A549 (cell line): ENCODE measurements around the gene PRSS23. TPM values are rescaled to one million over a fixed set of nuclear protein-coding genes. Genes with fewer than 3 reads are reported as not detected.

Source experiments
- ATAC-seq, 2 experiments: fragments of 200-7000 bp in 1 of 2; fragments of >200 bp in 1 of 2; cut with Nextera tagmentation in 1 of 2; cut with Tn5 transposase in 1 of 2; 3 replicates each; pipeline versions ENCODE4 v1.8.0 to v1.9.1; 2018 to 2020; ENCODE audit warnings: mild to moderate bottlenecking in 1 of 2, moderate library complexity in 1 of 2
- CTCF ChIA-PET: fragments of 300-600 bp; sonication (Branson Sonifier 250); formaldehyde crosslinking; extraction: SDS; loops from one replicate; lab custom pipeline; 2021; ENCODE audit warnings: antibody characterized with exemption, inconsistent platforms; lab: Yijun Ruan, JAX
- POLR2A ChIA-PET: fragments of 350-600 bp; formaldehyde crosslinking; extraction: SDS; loops from one replicate; lab custom pipeline; 2021; ENCODE audit warnings: antibody characterized with exemption, inconsistent platforms; lab: Yijun Ruan, JAX
- DNase-seq, 2 experiments: peaks; one replicate each; pipeline versions ENCODE4 v3.0.0 to v3.0.0-alpha.2; 2011 to 2016; ENCODE audit warnings: low read depth in 1 of 2, low spot score in 1 of 2
- FAIRE-seq: peaks from 2 replicates; lab custom pipeline; 2011; peaks lifted over from hg19 to GRCh38; lab: Jason Lieb, UNC
- H3K27ac ChIP-seq, 2 experiments: fragments of >200 bp; sonication (Bioruptor Twin); formaldehyde crosslinking; 3 replicates each; pipeline ENCODE4 v1.5.1; 2016 to 2017
- H3K4me1 ChIP-seq: fragments of >200 bp; sonication (Bioruptor Twin); formaldehyde crosslinking; 3 replicates; pipeline ENCODE4 v1.6.1; 2016
- H3K4me2 ChIP-seq: fragments of >200 bp; sonication (Bioruptor Twin); formaldehyde crosslinking; 3 replicates; pipeline ENCODE4 v1.6.1; 2016
- H3K4me3 ChIP-seq: fragments of >200 bp; sonication (Bioruptor Twin); formaldehyde crosslinking; 3 replicates; pipeline ENCODE4 v1.5.1; 2016
- H3K9me3 ChIP-seq: fragments of >200 bp; sonication (Bioruptor Twin); formaldehyde crosslinking; 3 replicates; pipeline ENCODE4 v1.6.1; 2016
- BCL3 ChIP-seq: fragments of >200 bp; sonication (Bioruptor Twin); formaldehyde crosslinking; IDR thresholded peaks from 3 replicates; pipeline ENCODE4 v1.6.1; 2016
- CBX2 ChIP-seq: fragments of 200-600 bp; sonication (generic); IDR thresholded peaks from 2 replicates; pipeline ENCODE4 v1.6.1; 2016; ENCODE audit warnings: low read depth, mild to moderate bottlenecking, borderline replicate concordance
- CHD2 ChIP-seq: fragments of 150-350 bp; IDR thresholded peaks from 2 replicates; pipeline ENCODE4 v1.6.1; 2014; ENCODE audit warnings: low read length; ENCODE audit not compliant: partially characterized antibody
- CHD4 ChIP-seq: fragments of 200-600 bp; sonication (generic); IDR thresholded peaks from 2 replicates; pipeline ENCODE4 v1.6.1; 2016; ENCODE audit warnings: antibody characterized with exemption, mild to moderate bottlenecking, borderline replicate concordance
- ELK1 ChIP-seq: fragments of 150-350 bp; IDR thresholded peaks from 2 replicates; pipeline ENCODE4 v1.6.1; 2014; ENCODE audit warnings: low read depth, mild to moderate bottlenecking, low read length
- EP300 ChIP-seq, 2 experiments: fragments of >200 bp; sonication (Bioruptor Twin); formaldehyde crosslinking; IDR thresholded peaks; 2 replicates in 1 of 2; 3 replicates in 1 of 2; pipeline ENCODE4 v1.6.1; 2016 to 2017
- ESRRA ChIP-seq: fragments of 150-350 bp; IDR thresholded peaks from 2 replicates; pipeline ENCODE4 v1.6.1; 2014; ENCODE audit warnings: mild to moderate bottlenecking, low read length, borderline replicate concordance
- FOSB ChIP-seq: fragments of 250-450 bp; sonication (Bioruptor Pico); IDR thresholded peaks from 2 replicates; pipeline ENCODE4 v1.5.0; 2020; ENCODE audit warnings: mild to moderate bottlenecking, moderate library complexity
- FOSL2 ChIP-seq, 2 experiments: fragments of 450-650 bp in 1 of 2; fragments of >200 bp in 1 of 2; sonication (Bioruptor Twin) in 1 of 2; formaldehyde crosslinking; IDR thresholded peaks; 2 replicates each; pipeline versions ENCODE4 v1.5.0 to v1.6.1; 2016 to 2020; ENCODE audit warnings: mild to moderate bottlenecking in 1 of 2, moderate library complexity in 1 of 2
- HES2 ChIP-seq: fragments of >200 bp; sonication (Bioruptor Twin); formaldehyde crosslinking; IDR thresholded peaks from 2 replicates; pipeline ENCODE4 v1.6.1; 2016
- HOXA7 ChIP-seq: fragments of 250-450 bp; sonication (Bioruptor Pico); IDR thresholded peaks from 2 replicates; pipeline ENCODE4 v1.5.0; 2020; ENCODE audit warnings: mild to moderate bottlenecking, moderate library complexity
- KDM5A ChIP-seq: fragments of 200-600 bp; sonication (generic); IDR thresholded peaks from 2 replicates; pipeline ENCODE4 v1.6.1; 2016; ENCODE audit warnings: antibody characterized with exemption, mild to moderate bottlenecking
- MAFK ChIP-seq: fragments of 450-650 bp; IDR thresholded peaks from 2 replicates; pipeline ENCODE4 v1.6.1; 2014; ENCODE audit not compliant: partially characterized antibody
- MAX ChIP-seq: IDR thresholded peaks from 2 replicates; pipeline ENCODE4 v1.6.1; 2012
- MAZ ChIP-seq: fragments of 150-350 bp; IDR thresholded peaks from 2 replicates; pipeline ENCODE4 v1.6.1; 2014; ENCODE audit warnings: antibody characterized with exemption, low read depth, low read length, borderline replicate concordance
- NPAS2 ChIP-seq: fragments of 250-450 bp; sonication (Bioruptor Pico); IDR thresholded peaks from 2 replicates; pipeline ENCODE4 v1.8.0; 2022; ENCODE audit warnings: mild to moderate bottlenecking, moderate library complexity, borderline replicate concordance
- NR3C1 ChIP-seq: fragments of >200 bp; sonication (Bioruptor Twin); formaldehyde crosslinking; IDR thresholded peaks from 3 replicates; pipeline ENCODE4 v1.6.1; 2017
- PBX3 ChIP-seq: IDR thresholded peaks from 2 replicates; pipeline ENCODE4 v1.6.1; 2012
- PHF8 ChIP-seq: fragments of 200-600 bp; sonication (generic); IDR thresholded peaks from 2 replicates; pipeline ENCODE4 v1.6.1; 2016; ENCODE audit warnings: low read depth, mild to moderate bottlenecking, antibody characterized with exemption, moderate library complexity, borderline replicate concordance
- POLR2A ChIP-seq: IDR thresholded peaks from 2 replicates; pipeline ENCODE4 v1.6.1; 2012; ENCODE audit warnings: mild to moderate bottlenecking, low read length
- RAD21 ChIP-seq, 2 experiments: fragments of >200 bp in 1 of 2; sonication (Bioruptor Twin) in 1 of 2; formaldehyde crosslinking in 1 of 2; IDR thresholded peaks in 1 of 2; conservative IDR thresholded peaks in 1 of 2; 2 replicates in 1 of 2; 3 replicates in 1 of 2; pipeline ENCODE4 v1.6.1; 2012 to 2018; ENCODE audit warnings: inconsistent platforms in 1 of 2
- RCOR1 ChIP-seq: fragments of 150-350 bp; IDR thresholded peaks from 2 replicates; pipeline ENCODE4 v1.6.1; 2014; ENCODE audit warnings: antibody characterized with exemption, low read length, low read depth
- RFX5 ChIP-seq: fragments of 450-650 bp; IDR thresholded peaks from 2 replicates; pipeline ENCODE4 v1.7.1; 2014; ENCODE audit warnings: antibody characterized with exemption, mild to moderate bottlenecking, moderate library complexity
- TP53 ChIP-seq: fragments of 250-450 bp; sonication (Bioruptor Pico); IDR thresholded peaks from 2 replicates; pipeline ENCODE4 v1.5.0; 2021; ENCODE audit warnings: mild to moderate bottlenecking, moderate library complexity
- ZC3H11A ChIP-seq: fragments of 450-650 bp; IDR thresholded peaks from 2 replicates; pipeline ENCODE4 v1.6.1; 2014; ENCODE audit warnings: antibody characterized with exemption, mild to moderate bottlenecking
- ZFP36 ChIP-seq: fragments of 450-650 bp; IDR thresholded peaks from 2 replicates; pipeline ENCODE4 v1.6.1; 2014; ENCODE audit warnings: borderline replicate concordance; ENCODE audit not compliant: partially characterized antibody
- ZNF302 ChIP-seq: fragments of 250-450 bp; sonication (Bioruptor Pico); IDR thresholded peaks from 2 replicates; pipeline ENCODE4 v1.9.0; 2021; ENCODE audit warnings: inconsistent platforms, mild to moderate bottlenecking, moderate library complexity
- ZSCAN20 ChIP-seq: fragments of 250-450 bp; sonication (Bioruptor Pico); IDR thresholded peaks from 2 replicates; pipeline ENCODE4 v1.8.0; 2022; ENCODE audit warnings: mild to moderate bottlenecking, moderate library complexity
- WGBS: methylation state at CpG from one replicate; pipeline ENCODE4 v1.1.6; 2017; ENCODE audit errors: missing lambda C conversion rate; 5-methylcytosine and 5-hydroxymethylcytosine counted together
- polyA plus RNA-seq, 4 experiments: library from polyadenylated mRNA; depleted of rRNA in 3 of 4; stranded (reverse); fragments of >200 nt; fragmentation: RNase III in 1 of 4; extraction: RNeasy Plus Mini Kit Qiagen cat#74134 plus additional on column Dnase treatment in 1 of 4; gene quantifications; 2 replicates in 3 of 4; 3 replicates in 1 of 4; pipeline ENCODE4 v1.2.3, GENCODE V29; 2011 to 2017

The PRSS23 gene
- polyA plus RNA-seq, 2 of the 4 experiments (the other 2 are of a cell fraction), result 217 to 240 TPM

- H3K4me3 ChIP-seq, result no peak overlapping the region
- CTCF ChIA-PET, result no interaction called here
- ATAC-seq (no peak), FAIRE-seq (no peak), DNase-seq (no peak)
- POLR2A ChIA-PET, result no interaction called here
- H3K27ac ChIP-seq, result no peak overlapping the region
- no peak overlapping the region for H3K4me2 ChIP-seq
- H3K9me3 ChIP-seq, result peaks cover 5% of the 10 kb centered on the region; the same call in 1 of the 3 replicates
- H3K4me1 ChIP-seq, result peaks cover 12% of the 10 kb centered on the region; the same call in 1 of the 3 replicates
- TF ChIP-seq HES2 (no peak), HOXA7 (CRISPR knock-in tag) (no peak), RFX5 (no peak), FOSL2 (IDR thresholded peaks at IDR 0.05) (no peak), FOSL2 (CRISPR knock-in tag; IDR thresholded peaks at IDR 0.05) (no peak)
- 81% methylated on average over 1 of the region's 1 CpG for WGBS
Observed at GRCh38 chr11:86758171-86758570, 42.2 kb upstream of the PRSS23 start.

- FAIRE-seq, result no peak
- Histone ChIP-seq H3K4me2 (no peak overlapping the region), H3K9me3 (peaks cover 5% of the 10 kb centered on the region; the same call in 1 of the 3 replicates), H3K4me1 (peaks cover 12% of the 10 kb centered on the region; the same call in 1 of the 3 replicates), H3K27ac (peak overlapping the region in 1 of 2 experiments; percentile 29; a peak in 1 of 6 replicates), H3K4me3 (no peak overlapping the region)
- ChIA-PET POLR2A (interaction anchor here (0.7 kb wide), 1 partner anchor 12 kb away, joined by 3 read pairs; no protein-coding TSS in a partner anchor), CTCF (interaction anchor here (1.0 kb wide), 1 partner anchor 152 kb away, joined by 3 read pairs; no protein-coding TSS in a partner anchor)
- no peak for ATAC-seq
- no peak for TF ChIP-seq ZC3H11A
- no peak for TF ChIP-seq PBX3
- no peak for TF ChIP-seq MAX
- TF ChIP-seq TP53 (CRISPR knock-in tag), result no peak
- no peak for TF ChIP-seq NPAS2 (CRISPR knock-in tag)
- no peak for TF ChIP-seq EP300 (IDR thresholded peaks at IDR 0.05)
- no peak for TF ChIP-seq ELK1
- TF ChIP-seq KDM5A, result no peak
- TF ChIP-seq FOSL2 (IDR thresholded peaks at IDR 0.05), result no peak
- TF ChIP-seq FOSL2 (CRISPR knock-in tag; IDR thresholded peaks at IDR 0.05), result no peak
- TF ChIP-seq FOSB, result no peak
- TF ChIP-seq CHD4, result no peak
- WGBS, result 92% methylated on average over 1 of the region's 1 CpG
- no peak for DNase-seq
Observed at GRCh38 chr11:86760577-86760976, 39.8 kb upstream of the PRSS23 start.

- ChIA-PET CTCF (interaction anchor here (1.1 to 1.4 kb wide), 2 partner anchors 12 to 14 kb away, joined by 3 read pairs; no protein-coding TSS in a partner anchor), POLR2A (no interaction called here)
- H3K4me3 ChIP-seq, result no peak overlapping the region
- peak overlapping the region; percentile 36 to 72; a peak in 4 of 6 replicates for H3K27ac ChIP-seq
- H3K9me3 ChIP-seq, result peaks cover 5% of the 10 kb centered on the region; the same call in 1 of the 3 replicates
- DNase-seq (no peak), FAIRE-seq (no peak), ATAC-seq (no peak)
- TF ChIP-seq MAFK (peak; percentile 6), ESRRA (no peak)
- 67% methylated on average over 2 of the region's 2 CpGs for WGBS
- H3K4me2 ChIP-seq, result no peak overlapping the region
- peaks cover 12% of the 10 kb centered on the region; the same call in 1 of the 3 replicates for H3K4me1 ChIP-seq
Observed at GRCh38 chr11:86761978-86762377, 38.4 kb upstream of the PRSS23 start.

- ATAC-seq (no peak), DNase-seq (no peak), FAIRE-seq (no peak)
- no peak overlapping the region for H3K27ac ChIP-seq
- H3K4me3 ChIP-seq, result no peak overlapping the region
- H3K4me2 ChIP-seq, result no peak overlapping the region
- CTCF ChIA-PET, result no interaction called here
- WGBS, result 92% methylated on average over 4 of the region's 4 CpGs
- POLR2A ChIA-PET, result no interaction called here
- peaks cover 12% of the 10 kb centered on the region; the same call in 1 of the 3 replicates for H3K4me1 ChIP-seq
- H3K9me3 ChIP-seq, result no peaks in the 10 kb centered on the region
- TF ChIP-seq POLR2A (no peak), CHD2 (no peak), RAD21 (conservative IDR thresholded peaks at IDR 0.05 in 1 of 2, IDR thresholded peaks at IDR 0.05 in 1 of 2) (no peak), ZNF302 (CRISPR knock-in tag) (no peak), CHD4 (no peak), RCOR1 (no peak), MAZ (no peak), PHF8 (no peak), NR3C1 (no peak), BCL3 (no peak), ZSCAN20 (CRISPR knock-in tag) (no peak), ZFP36 (no peak), CBX2 (no peak), HOXA7 (CRISPR knock-in tag) (no peak), ESRRA (no peak)
Observed at GRCh38 chr11:86765203-86765602, 35.1 kb upstream of the PRSS23 start.
